Activated CD8-positive, alpha-beta memory T cell treated with anti-CD3 and anti-CD28 coated beads, Interleukin-2, amount 50 U/mL, for 24 hours (primary cell): ENCODE results near the gene TMEM69.
"Not testable (repeated sequence)": the region's sequence is repeated elsewhere in the genome, so short reads cannot be mapped to it uniquely, and the experiment has no call there.

Experiments used
- DNase-seq: peaks from one replicate; pipeline ENCODE4 v3.0.0-alpha.2; 2020; ENCODE audit errors: extremely low read depth

Gene TMEM69

GRCh38 chr1:45730780-45731319, 42.9 kb downstream of the TMEM69 start:
- no peak for DNase-seq

GRCh38 chr1:45739137-45739536, 51.2 kb downstream of the TMEM69 start:
- DNase-seq, result no peak

- not testable (repeated sequence) for DNase-seq
Observed at GRCh38 chr1:45739641-45740156, 51.7 kb downstream of the TMEM69 start.
